ENCODE results near the gene SERPINB10. TPM values are rescaled to one million over a fixed set of nuclear protein-coding genes. Genes with fewer than 3 reads are reported as not detected.

The SERPINB10 gene
- total and polyA plus RNA-seq, 2 donors (not counting 1 experiment from before 2014, with no cell fraction given) = not detected

GRCh38 chr18:63905361-63905760, 2.4 kb upstream of the SERPINB10 start:
- H3K27ac Mint-ChIP-seq = no peak overlapping the region

GRCh38 chr18:63906056-63906455, 1.7 kb upstream of the SERPINB10 start:
- Histone ChIP-seq H4K20me1 (ENCODE audit: control insufficient read depth, insufficient read depth, low read length, poor library complexity, severe bottlenecking) (no peaks in the 10 kb centered on the region), H3K27ac (ENCODE audit: low read length in 2 of 2) (no peak overlapping the region), H3K4me3 (ENCODE audit: control extremely low read depth in 1 of 5, extremely low read depth in 1 of 5, insufficient read depth in 1 of 5, low read depth in 2 of 5, low read length in 4 of 5) (no peak overlapping the region), H3K9me3 (ENCODE audit: control extremely low read depth in 1 of 3, control insufficient read depth in 2 of 3, insufficient read depth in 1 of 3, low read length in 2 of 3) (no peaks in the 10 kb centered on the region), H3K9ac (ENCODE audit: low read length) (no peak overlapping the region), H3K27me3 (replicated peaks in 1 of 4; ENCODE audit: control extremely low read depth in 1 of 4, control insufficient read depth in 3 of 4, insufficient read depth in 4 of 4, low read length in 3 of 4) (no peaks in the 10 kb centered on the region), H3K36me3 (replicated peaks in 1 of 2; ENCODE audit: control extremely low read depth in 1 of 2, control insufficient read depth in 1 of 2, extremely low read depth in 1 of 2, insufficient read depth in 2 of 2, low read length in 1 of 2) (no peaks in the 10 kb centered on the region), H3K79me2 (ENCODE audit: control insufficient read depth, insufficient read depth, low read length) (no peaks in the 10 kb centered on the region), H3K4me1 (ENCODE audit: control insufficient read depth in 2 of 2, insufficient read depth in 2 of 2, low read length in 2 of 2) (no peaks in the 10 kb centered on the region), H3K4me2 (replicated peaks; ENCODE audit: low read depth, low read length, poor library complexity, severe bottlenecking) (no peak overlapping the region), H2AFZ (ENCODE audit: insufficient read depth, low read depth, low read length, poor library complexity, severe bottlenecking) (no peak overlapping the region)
- Mint-ChIP-seq H3K4me3 (no peak overlapping the region), H3K4me1 (peaks cover 6% of the 10 kb centered on the region), H3K27ac (no peak overlapping the region), H3K27me3 (peaks cover 4% of the 10 kb centered on the region), H3K9me3 (ENCODE audit: insufficient read depth) (no peaks in the 10 kb centered on the region)
- POLR2A ChIA-PET = no interaction called here
- WGBS (ENCODE audit: insufficient coverage) = no CpG with 5 or more reads among the region's 1 CpG
- CTCF ChIA-PET = no interaction called here
- no peak for DNase-seq
- ATAC-seq (ENCODE audit: low read depth) = no peak
- intact Hi-C loops (cut with micrococcal nuclease) = no loop called here
- TF ChIP-seq EZH2 (IDR thresholded peaks at IDR 0.05; ENCODE audit: borderline replicate concordance, insufficient read depth, low read depth, low read length, poor library complexity, severe bottlenecking) (no peak), CTCF (IDR thresholded peaks at IDR 0.05) (no peak)

More at GRCh38 chr18:63905361-63905760, 2.4 kb upstream of the SERPINB10 start:
- Histone ChIP-seq H3K27me3 (replicated peaks in 1 of 4; ENCODE audit: control extremely low read depth in 1 of 4, control insufficient read depth in 3 of 4, insufficient read depth in 4 of 4, low read length in 3 of 4) (no peaks in the 10 kb centered on the region), H3K79me2 (ENCODE audit: control insufficient read depth, insufficient read depth, low read length) (no peaks in the 10 kb centered on the region), H3K27ac (ENCODE audit: low read length in 2 of 2) (no peak overlapping the region), H3K36me3 (replicated peaks in 1 of 2; ENCODE audit: control extremely low read depth in 1 of 2, control insufficient read depth in 1 of 2, extremely low read depth in 1 of 2, insufficient read depth in 2 of 2, low read length in 1 of 2) (no peaks in the 10 kb centered on the region), H3K9ac (ENCODE audit: low read length) (no peak overlapping the region), H2AFZ (ENCODE audit: insufficient read depth, low read depth, low read length, poor library complexity, severe bottlenecking) (no peak overlapping the region), H4K20me1 (ENCODE audit: control insufficient read depth, insufficient read depth, low read length, poor library complexity, severe bottlenecking) (no peaks in the 10 kb centered on the region), H3K4me2 (replicated peaks; ENCODE audit: low read depth, low read length, poor library complexity, severe bottlenecking) (no peak overlapping the region), H3K4me3 (ENCODE audit: control extremely low read depth in 1 of 5, extremely low read depth in 1 of 5, insufficient read depth in 1 of 5, low read depth in 2 of 5, low read length in 4 of 5) (no peak overlapping the region), H3K4me1 (ENCODE audit: control insufficient read depth in 2 of 2, insufficient read depth in 2 of 2, low read length in 2 of 2) (no peaks in the 10 kb centered on the region), H3K9me3 (ENCODE audit: control extremely low read depth in 1 of 3, control insufficient read depth in 2 of 3, insufficient read depth in 1 of 3, low read length in 2 of 3) (no peaks in the 10 kb centered on the region)
- no peak for TF ChIP-seq EZH2 (IDR thresholded peaks at IDR 0.05; ENCODE audit: borderline replicate concordance, insufficient read depth, low read depth, low read length, poor library complexity, severe bottlenecking)
- no peak for TF ChIP-seq CTCF (IDR thresholded peaks at IDR 0.05)
- intact Hi-C loops (cut with micrococcal nuclease) = no loop called here
- Mint-ChIP-seq H3K4me1 (peaks cover 6% of the 10 kb centered on the region), H3K27me3 (peaks cover 7% of the 10 kb centered on the region), H3K4me3 (no peak overlapping the region), H3K9me3 (ENCODE audit: insufficient read depth) (no peaks in the 10 kb centered on the region)
- WGBS (ENCODE audit: insufficient coverage) = no CpG with 5 or more reads among the region's 2 CpGs
- DNase-seq (no peak), ATAC-seq (ENCODE audit: low read depth) (no peak)
- ChIA-PET CTCF (no interaction called here), POLR2A (no interaction called here)
